ENCODE data around the gene SLC26A1. TPM values are rescaled to one million over a fixed set of nuclear protein-coding genes. Genes with fewer than 3 reads are reported as not detected.

The SLC26A1 gene
- total and polyA plus RNA-seq, 2 of the 13 experiments (the other 11 are each of a cell fraction or from before 2014, with no cell fraction given) = 5.4 to 22.9 TPM

- TF ChIP-seq PRDM15 (CRISPR knock-in tag; IDR thresholded peaks at IDR 0.05) (no peak), NFYB (CRISPR knock-in tag; IDR thresholded peaks at IDR 0.05) (no peak), U2AF2 (IDR thresholded peaks at IDR 0.05; ENCODE audit: low read depth, low read length) (no peak), ZNF770 (CRISPR knock-in tag; IDR thresholded peaks at IDR 0.05) (0 out of 2 replicates have a peak, but pooled peaks have one; percentile 57), NR2F2 (IDR thresholded peaks at IDR 0.05; ENCODE audit: borderline replicate concordance, low read depth) (no peak), ZC3H4 (CRISPR knock-in tag; IDR thresholded peaks at IDR 0.05; ENCODE audit: borderline replicate concordance) (no peak), HNF4G (IDR thresholded peaks at IDR 0.05; ENCODE audit: borderline replicate concordance, low read depth, low read length) (no peak), HNF4G (CRISPR knock-in tag; IDR thresholded peaks at IDR 0.05; ENCODE audit: borderline replicate concordance, low read depth) (no peak), PAX8 (CRISPR knock-in tag; IDR thresholded peaks at IDR 0.05; ENCODE audit: borderline replicate concordance) (no peak), ZNF234 (CRISPR knock-in tag; conservative IDR thresholded peaks at IDR 0.05) (no peak), ZNF792 (CRISPR knock-in tag; IDR thresholded peaks at IDR 0.05) (no peak), ZKSCAN8 (CRISPR knock-in tag; IDR thresholded peaks at IDR 0.05; ENCODE audit: borderline replicate concordance) (no peak), RELA (CRISPR knock-in tag; IDR thresholded peaks at IDR 0.05) (no peak), MIXL1 (CRISPR knock-in tag; IDR thresholded peaks at IDR 0.05) (no peak), ZSCAN30 (CRISPR knock-in tag; IDR thresholded peaks at IDR 0.05) (no peak), TEAD2 (CRISPR knock-in tag; IDR thresholded peaks at IDR 0.05) (no peak), THAP8 (CRISPR knock-in tag; IDR thresholded peaks at IDR 0.05; ENCODE audit: borderline replicate concordance) (no peak), GLMP (CRISPR knock-in tag; IDR thresholded peaks at IDR 0.05; ENCODE audit: borderline replicate concordance) (no peak), ZNF143 (CRISPR knock-in tag; IDR thresholded peaks at IDR 0.05) (no peak), HNRNPH1 (optimal IDR thresholded peaks at IDR 0.05; ENCODE audit: low read depth, low read length) (no peak), KDM2A (CRISPR knock-in tag; IDR thresholded peaks at IDR 0.05; ENCODE audit: borderline replicate concordance, low read depth) (no peak), NFRKB (IDR thresholded peaks at IDR 0.05) (no peak), HOXA5 (CRISPR knock-in tag; IDR thresholded peaks at IDR 0.05) (peak; percentile 38), MAX (IDR thresholded peaks at IDR 0.05) (peak; percentile 70), HDAC1 (CRISPR knock-in tag; IDR thresholded peaks at IDR 0.05) (no peak)
Observed at GRCh38 chr4:1010395-1011021, 17.3 kb upstream of the SLC26A1 start (continued).

Measured in HepG2 (cell line).